Mesodermal cell (in vitro differentiated cells): ENCODE measurements around the gene RBFOX2.
"Not testable (repeated sequence)": the region's sequence is repeated elsewhere in the genome, so short reads cannot be mapped to it uniquely, and the experiment has no call there.

Experiments
- H3K27ac ChIP-seq: 2 replicates; pipeline ENCODE4 v1.7.0; 2013; ENCODE audit warnings: mild to moderate bottlenecking, low read depth, low read length, moderate library complexity; ENCODE audit not compliant: severe bottlenecking
- H3K36me3 ChIP-seq: 2 replicates; pipeline ENCODE4 v1.7.1; 2013; ENCODE audit warnings: mild to moderate bottlenecking, low read length, moderate library complexity; ENCODE audit not compliant: control insufficient read depth, insufficient read depth
- H3K4me1 ChIP-seq: one replicate; pipeline ENCODE4 v1.7.1; 2013; ENCODE audit warnings: mild to moderate bottlenecking, low read length; ENCODE audit not compliant: insufficient read depth, control insufficient read depth, poor library complexity, severe bottlenecking
- H3K4me3 ChIP-seq: 2 replicates; pipeline ENCODE4 v1.7.0; 2013; ENCODE audit warnings: low read length, control low read depth, mild to moderate bottlenecking; ENCODE audit not compliant: insufficient read depth, poor library complexity, severe bottlenecking; ENCODE audit errors: extremely low read depth
- H3K9me3 ChIP-seq: 2 replicates; pipeline ENCODE4 v1.7.1; 2013; ENCODE audit warnings: mild to moderate bottlenecking, low read length, moderate library complexity; ENCODE audit not compliant: control insufficient read depth
- WGBS, 2 experiments: methylation state at CpG; one replicate each; pipeline ENCODE4 v1.1.5; 2013; ENCODE audit warnings: missing lambda C conversion rate in 2 of 2; ENCODE audit not compliant: insufficient coverage in 2 of 2; 5-methylcytosine and 5-hydroxymethylcytosine counted together

Gene RBFOX2

DNA sequence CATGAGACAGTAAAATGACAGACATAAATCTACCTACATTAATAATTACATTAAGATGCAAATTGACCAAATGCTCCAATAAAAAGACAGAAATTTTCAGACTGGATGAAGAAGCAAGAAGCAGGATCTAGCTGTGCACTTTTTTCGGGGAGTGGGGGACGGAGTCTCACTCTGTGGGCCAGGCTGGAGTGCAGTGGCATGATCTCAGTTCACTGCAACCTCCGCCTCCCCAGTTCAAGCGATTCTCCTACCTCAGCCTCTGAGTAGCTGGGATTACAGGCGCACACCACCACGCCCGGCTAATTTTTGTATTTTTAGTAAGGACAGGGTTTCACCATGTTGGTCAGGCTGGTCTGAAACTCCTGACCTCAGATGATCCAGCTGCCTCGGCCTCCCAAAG lies 222.0 kb downstream of the RBFOX2 start:
- not testable (repeated sequence) for H3K9me3 ChIP-seq, H3K4me1 ChIP-seq, H3K4me3 ChIP-seq, H3K27ac ChIP-seq
- 84 to 97% methylated on average over 7 to 8 of the region's 8 CpGs for WGBS, 2 experiments
- H3K36me3 ChIP-seq: peaks cover 75% of the 10 kb centered on the region

GRCh38 chr22:35805466-35805865 lies 223.2 kb downstream of the RBFOX2 start:
- Histone ChIP-seq H3K4me1 (no peaks in the 10 kb centered on the region), H3K27ac (no peak overlapping the region), H3K4me3 (no peak overlapping the region), H3K9me3 (peaks cover 4% of the 10 kb centered on the region), H3K36me3 (peaks cover 65% of the 10 kb centered on the region)
- WGBS, 2 experiments: 100% methylated on average over 1 of the region's 2 CpGs; no CpG with 5 or more reads in 1 of the 2 experiments

GRCh38 chr22:35804421-35804820 lies 224.2 kb downstream of the RBFOX2 start:
- Histone ChIP-seq H3K27ac (no peak overlapping the region), H3K9me3 (peaks cover 4% of the 10 kb centered on the region), H3K4me1 (no peaks in the 10 kb centered on the region), H3K36me3 (peaks cover 60% of the 10 kb centered on the region), H3K4me3 (no peak overlapping the region)
- no CpG with 5 or more reads among the region's 1 CpG for WGBS, 2 experiments

GRCh38 chr22:35802885-35803284 lies 225.7 kb downstream of the RBFOX2 start:
- no peaks in the 10 kb centered on the region for H3K4me1 ChIP-seq
- H3K27ac ChIP-seq: no peak overlapping the region
- no CpG with 5 or more reads among the region's 2 CpGs for WGBS, 2 experiments
- peaks cover 50% of the 10 kb centered on the region for H3K36me3 ChIP-seq
- H3K4me3 ChIP-seq: no peak overlapping the region
- peaks cover 4% of the 10 kb centered on the region for H3K9me3 ChIP-seq

GRCh38 chr22:35801301-35801700 lies 227.3 kb downstream of the RBFOX2 start:
- not testable (repeated sequence) for H3K4me1 ChIP-seq, H3K9me3 ChIP-seq, H3K27ac ChIP-seq, H3K4me3 ChIP-seq
- WGBS, 2 experiments: 80% methylated on average over 1 of the region's 3 CpGs; no CpG with 5 or more reads in 1 of the 2 experiments
- H3K36me3 ChIP-seq: peaks cover 46% of the 10 kb centered on the region

GRCh38 chr22:35799150-35799549 lies 229.5 kb downstream of the RBFOX2 start:
- no peaks in the 10 kb centered on the region for H3K9me3 ChIP-seq
- 100% methylated on average over 1 of the region's 1 CpG for WGBS, 2 experiments
- H3K4me1 ChIP-seq: no peaks in the 10 kb centered on the region
- H3K27ac ChIP-seq: no peak overlapping the region
- no peak overlapping the region for H3K4me3 ChIP-seq
- peaks cover 27% of the 10 kb centered on the region for H3K36me3 ChIP-seq

GRCh38 chr22:35797411-35797810 lies 231.2 kb downstream of the RBFOX2 start:
- WGBS, 2 experiments: 83 to 92% methylated on average over 1 to 2 of the region's 4 CpGs
- H3K4me1 ChIP-seq: no peaks in the 10 kb centered on the region
- no peaks in the 10 kb centered on the region for H3K9me3 ChIP-seq
- no peak overlapping the region for H3K4me3 ChIP-seq
- H3K36me3 ChIP-seq: peaks cover 21% of the 10 kb centered on the region
- no peak overlapping the region for H3K27ac ChIP-seq

- Histone ChIP-seq H3K4me3 (no peak overlapping the region), H3K4me1 (no peaks in the 10 kb centered on the region), H3K9me3 (no peaks in the 10 kb centered on the region), H3K27ac (no peak overlapping the region), H3K36me3 (peaks cover 26% of the 10 kb centered on the region)
- no CpG with 5 or more reads among the region's 1 CpG for WGBS, 2 experiments
Measured at GRCh38 chr22:35795476-35795875, 233.1 kb downstream of the RBFOX2 start.

- H3K27ac ChIP-seq: no peak overlapping the region
- H3K36me3 ChIP-seq: peaks cover 19% of the 10 kb centered on the region
- no peaks in the 10 kb centered on the region for H3K9me3 ChIP-seq
- no peak overlapping the region for H3K4me3 ChIP-seq
- WGBS, 2 experiments: 90 to 100% methylated on average over 1 to 2 of the region's 4 CpGs
- no peaks in the 10 kb centered on the region for H3K4me1 ChIP-seq
Measured at GRCh38 chr22:35792506-35792905, 236.1 kb downstream of the RBFOX2 start.

DNA sequence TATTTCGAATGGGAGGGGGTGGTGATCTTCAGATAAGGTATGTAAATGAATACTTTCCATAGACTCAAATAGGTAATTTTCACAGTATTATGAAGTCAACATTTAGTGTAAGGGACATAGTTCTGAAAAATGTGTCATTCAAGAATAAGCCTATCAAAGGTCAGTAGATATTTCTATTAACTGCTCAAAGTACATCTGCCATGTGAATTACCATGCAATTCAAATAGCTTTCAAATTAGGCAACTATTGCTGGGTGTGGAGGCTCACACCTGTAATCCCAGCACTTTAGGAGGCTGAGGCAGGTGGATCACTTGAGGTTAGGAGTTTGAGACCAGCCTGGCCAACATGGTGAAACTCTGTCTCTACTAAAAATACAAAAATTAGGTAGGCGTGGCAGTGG lies 236.8 kb downstream of the RBFOX2 start:
- not testable (repeated sequence) for H3K9me3 ChIP-seq, H3K4me3 ChIP-seq, H3K27ac ChIP-seq, H3K4me1 ChIP-seq
- peaks cover 14% of the 10 kb centered on the region for H3K36me3 ChIP-seq
- 83 to 100% methylated on average over 1 of the region's 2 CpGs for WGBS, 2 experiments

GRCh38 chr22:35785181-35785923 lies 243.3 kb downstream of the RBFOX2 start:
- H3K4me1 ChIP-seq: peaks cover 8% of the 10 kb centered on the region
- H3K27ac ChIP-seq: no peak overlapping the region
- no peaks in the 10 kb centered on the region for H3K9me3 ChIP-seq
- peaks cover 27% of the 10 kb centered on the region for H3K36me3 ChIP-seq
- 96 to 97% methylated on average over 3 to 4 of the region's 4 CpGs for WGBS, 2 experiments
- H3K4me3 ChIP-seq: no peak overlapping the region
